Amniotic epithelial cell (primary cell): ENCODE data around the gene PTPN3.

ENCODE experiments used
- DNase-seq: peaks from one replicate; pipeline ENCODE4 v3.0.0-alpha.2; 2010; ENCODE audit warnings: low read depth

The PTPN3 gene

DNA sequence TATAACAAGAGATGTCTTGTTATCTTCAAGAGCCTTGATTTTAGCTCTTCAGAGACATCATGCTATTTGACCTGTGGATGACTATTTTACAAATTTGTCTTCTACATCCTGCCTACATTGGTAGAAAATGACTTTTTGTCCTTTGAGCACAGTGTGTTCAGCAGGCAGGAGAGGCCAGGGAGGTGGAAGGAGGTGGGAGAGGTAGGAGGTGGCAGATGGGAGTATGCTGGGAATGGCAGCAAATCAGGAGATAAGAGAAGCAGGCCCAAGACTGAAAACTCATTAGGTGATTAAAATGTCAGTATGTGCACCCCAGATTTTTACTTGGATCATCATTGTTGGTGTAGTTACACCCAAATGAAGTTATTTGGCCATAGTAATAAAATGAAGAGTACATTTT lies 44.1 kb downstream of the PTPN3 start:
- no peak for DNase-seq

DNA sequence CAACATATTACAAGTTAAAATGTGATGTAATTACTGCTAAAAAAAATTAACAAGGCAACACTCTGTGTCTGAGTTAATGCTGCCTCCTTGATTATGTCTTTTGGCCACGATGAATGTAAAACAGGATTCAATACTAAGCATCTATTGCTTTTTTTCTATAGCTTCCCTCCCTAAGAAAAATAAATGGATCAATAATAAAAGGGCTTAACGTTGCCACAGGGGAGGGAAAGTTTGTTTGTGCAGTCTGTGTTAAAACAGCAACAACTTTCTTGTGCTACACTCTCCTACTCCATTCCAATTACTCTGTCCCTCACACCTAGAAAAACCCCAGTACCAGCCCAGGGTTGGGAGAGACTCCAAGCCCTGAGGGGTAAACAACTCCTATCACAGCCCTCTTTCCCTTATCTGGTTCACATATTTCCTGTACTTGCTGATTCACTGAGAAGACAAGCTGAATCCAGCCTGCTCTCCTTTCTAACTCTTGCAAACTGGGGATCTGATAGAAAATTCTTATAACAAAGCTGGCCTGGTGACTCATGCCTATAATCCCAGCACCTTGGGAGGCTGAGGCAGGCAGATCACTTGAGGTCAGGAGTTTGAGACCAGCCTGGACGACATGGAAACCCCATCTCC lies 44.8 kb downstream of the PTPN3 start:
- peak; percentile 99 for DNase-seq

DNA sequence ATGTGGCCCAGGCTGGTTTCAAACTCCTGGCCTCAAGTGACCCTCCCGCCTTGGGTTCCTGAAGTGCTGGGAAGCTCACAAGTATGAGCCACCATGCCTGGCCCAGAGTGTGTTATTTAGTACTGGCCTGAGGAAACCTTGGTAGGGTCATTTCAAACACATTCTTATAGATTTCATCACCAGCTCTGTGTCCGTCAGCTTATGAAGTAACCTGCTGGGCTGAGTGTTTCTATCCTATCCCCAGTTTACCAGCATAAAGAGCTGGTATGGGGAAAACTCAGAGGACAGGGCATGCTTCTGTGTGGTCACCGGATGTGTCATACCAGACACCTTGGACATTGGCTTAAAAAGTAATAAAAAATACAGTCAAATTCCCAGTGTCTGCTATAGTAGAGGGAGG lies 45.3 kb downstream of the PTPN3 start:
- peak; percentile 97 for DNase-seq

DNA sequence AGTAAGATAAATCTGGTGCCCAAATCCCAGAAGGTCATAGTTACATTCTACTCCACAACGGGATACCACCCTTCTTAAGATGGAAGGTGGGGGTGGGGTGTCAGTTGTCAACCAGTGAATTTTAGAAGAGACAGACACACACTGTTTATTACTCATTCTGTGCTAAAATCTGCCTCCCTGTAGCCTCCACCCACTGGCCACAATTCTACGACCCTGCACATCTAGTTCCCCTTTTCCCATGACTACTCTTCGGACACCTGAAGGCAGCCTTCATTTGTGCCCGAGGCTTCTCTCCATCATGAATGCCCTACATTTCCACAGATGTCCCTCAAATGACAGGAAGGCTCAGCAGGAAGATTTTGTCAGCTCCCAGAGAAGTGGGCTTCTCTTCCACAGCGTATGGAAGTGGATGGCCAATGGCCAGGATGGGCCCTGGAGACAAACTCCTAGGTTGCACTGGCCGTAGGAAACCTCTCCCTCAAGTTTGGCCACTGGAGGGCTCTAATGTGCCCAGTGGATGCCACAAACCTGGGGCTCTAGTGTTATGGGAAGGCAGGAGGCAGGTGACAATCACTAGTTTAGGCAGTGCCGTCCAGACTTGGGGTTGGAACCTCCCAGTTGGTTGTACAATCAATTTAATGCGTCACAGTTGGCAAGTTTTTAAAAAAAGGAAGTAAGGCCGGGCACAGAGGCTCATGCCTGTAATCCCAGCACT lies 46.6 kb downstream of the PTPN3 start:
- no peak for DNase-seq

DNA sequence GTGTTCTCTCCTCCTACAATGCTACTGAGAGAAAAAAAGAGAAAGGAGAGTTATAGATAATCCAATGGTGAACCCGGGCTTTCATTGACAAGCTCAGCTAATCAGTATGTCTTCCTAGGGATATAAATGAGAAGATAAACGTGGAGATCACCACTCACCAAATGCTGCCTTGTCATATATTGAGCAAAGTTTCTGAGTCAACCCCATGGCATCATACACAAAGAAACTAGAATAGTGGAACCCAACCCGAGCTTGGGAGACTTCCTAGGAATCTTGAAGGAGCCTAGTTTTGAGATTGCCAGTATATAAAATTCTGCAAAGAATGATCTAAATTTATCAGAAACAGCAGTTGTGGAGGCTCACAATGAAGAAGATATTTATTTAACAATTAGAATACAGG lies 47.8 kb downstream of the PTPN3 start:
- peak; percentile 37 for DNase-seq

DNA sequence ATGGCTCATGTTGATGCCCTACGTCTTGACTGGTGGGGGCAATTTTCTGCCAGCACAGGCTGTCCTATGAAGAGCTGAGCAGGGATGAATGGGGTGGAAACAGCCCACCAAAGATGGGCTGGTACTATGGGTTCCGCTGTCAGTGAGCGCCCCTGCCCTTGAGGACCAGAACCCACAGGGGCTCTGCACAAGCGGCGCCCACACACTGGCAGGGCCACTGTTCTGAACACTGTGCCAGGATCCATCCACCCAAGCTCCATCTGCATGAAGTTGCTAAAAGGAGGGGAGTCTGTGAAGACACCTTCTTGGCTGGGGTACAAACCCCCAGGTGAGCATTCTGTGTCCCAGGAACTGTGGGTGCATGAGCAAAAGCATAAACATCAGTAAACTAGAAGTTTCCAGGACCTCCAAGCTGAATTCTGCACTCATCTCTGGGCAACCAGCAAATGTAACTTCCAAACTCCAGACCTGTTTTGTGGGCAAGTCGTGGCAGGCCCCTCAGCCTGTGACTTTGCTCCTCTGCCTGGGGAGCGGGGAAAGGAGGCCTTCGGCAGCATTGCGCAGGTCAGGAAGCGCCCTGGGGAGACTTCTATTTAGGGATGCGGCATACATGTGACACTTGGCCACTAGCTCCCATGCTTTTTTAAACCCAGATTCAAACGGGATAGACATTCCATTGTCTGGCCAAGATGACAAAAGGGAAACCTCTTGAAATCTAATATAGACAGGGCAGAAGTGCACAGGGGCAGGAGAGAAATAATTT lies 48.9 kb downstream of the PTPN3 start:
- no peak for DNase-seq

DNA sequence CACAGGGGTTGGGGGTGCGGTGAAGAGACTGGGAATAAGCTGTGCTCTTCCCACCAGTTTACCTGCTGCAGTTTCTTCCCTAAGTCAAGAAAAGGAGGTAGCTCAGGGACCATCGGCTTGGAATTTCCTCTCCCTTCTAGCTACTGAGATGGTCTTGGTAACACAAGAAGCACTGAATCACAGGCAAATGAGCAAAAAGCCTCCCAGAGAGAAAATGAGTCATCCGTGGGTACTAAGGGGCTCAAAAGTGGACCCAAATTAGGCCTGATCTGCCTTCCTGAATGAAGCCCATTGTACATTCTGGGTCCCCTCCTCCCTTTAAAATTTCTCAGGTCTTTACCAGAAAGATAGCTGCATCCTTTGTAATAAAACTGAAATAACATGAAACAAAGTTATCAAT lies 49.9 kb downstream of the PTPN3 start:
- DNase-seq: peak; percentile 30

DNA sequence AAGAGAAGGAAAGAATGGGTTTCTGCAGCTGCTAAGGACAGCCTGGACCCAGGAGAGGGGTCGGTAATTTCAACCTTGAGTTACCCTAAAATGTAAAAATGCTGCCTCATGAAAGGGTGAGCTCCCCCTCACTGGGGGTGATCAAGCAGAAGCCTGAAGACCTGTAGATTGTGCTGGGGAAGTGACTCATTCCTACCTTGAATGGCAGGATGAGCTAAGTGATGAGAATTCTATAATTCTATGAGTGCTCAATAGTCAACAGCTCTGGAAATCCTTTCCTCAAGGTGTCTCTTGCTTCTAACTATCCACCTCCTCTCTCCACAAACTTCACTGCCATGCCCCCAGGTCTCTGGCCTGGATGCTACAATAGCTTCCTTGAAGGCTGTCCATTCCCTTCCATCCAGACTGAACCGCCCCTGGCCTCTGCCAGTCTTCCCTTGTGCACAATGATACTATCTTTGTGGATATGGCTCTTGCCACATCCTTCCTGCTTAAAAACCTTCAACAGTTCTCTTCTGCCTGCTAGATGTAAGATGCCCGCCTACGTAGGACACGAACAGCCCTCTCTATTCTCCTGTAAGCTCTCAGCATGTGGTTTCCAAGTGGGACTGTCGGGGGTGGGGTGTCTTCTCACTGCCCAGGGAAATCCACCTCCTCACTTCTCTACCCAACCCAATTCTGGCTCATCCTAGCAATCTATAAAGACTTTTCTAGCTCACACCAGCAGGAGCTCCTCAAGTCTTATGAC lies 50.6 kb downstream of the PTPN3 start:
- DNase-seq: no peak

DNA sequence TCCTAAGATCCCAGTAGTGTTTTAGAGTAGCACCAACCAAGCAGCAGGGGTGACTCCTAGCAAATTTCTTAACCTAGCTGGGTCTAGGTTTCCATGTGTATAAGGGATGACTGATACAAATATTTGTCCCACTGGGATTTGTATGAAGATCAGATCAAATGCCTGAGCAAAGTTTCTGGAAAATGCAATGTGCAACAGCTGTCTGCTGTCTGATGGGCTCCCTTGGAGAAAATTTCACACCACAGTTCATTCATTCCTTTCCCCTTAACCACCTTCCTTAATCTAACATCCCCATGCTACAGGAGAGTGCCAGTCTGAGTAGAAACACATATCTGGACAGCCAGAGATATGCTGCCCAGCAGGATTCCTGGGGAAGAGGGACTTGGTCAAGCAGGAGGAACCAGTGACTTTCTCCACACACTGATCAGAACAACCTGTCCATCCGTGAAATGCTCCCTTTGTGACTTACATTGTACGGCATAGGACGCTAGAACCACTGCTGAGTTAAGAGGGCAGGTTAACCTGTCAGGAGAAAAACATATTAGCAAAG lies 53.3 kb downstream of the PTPN3 start:
- no peak for DNase-seq

DNA sequence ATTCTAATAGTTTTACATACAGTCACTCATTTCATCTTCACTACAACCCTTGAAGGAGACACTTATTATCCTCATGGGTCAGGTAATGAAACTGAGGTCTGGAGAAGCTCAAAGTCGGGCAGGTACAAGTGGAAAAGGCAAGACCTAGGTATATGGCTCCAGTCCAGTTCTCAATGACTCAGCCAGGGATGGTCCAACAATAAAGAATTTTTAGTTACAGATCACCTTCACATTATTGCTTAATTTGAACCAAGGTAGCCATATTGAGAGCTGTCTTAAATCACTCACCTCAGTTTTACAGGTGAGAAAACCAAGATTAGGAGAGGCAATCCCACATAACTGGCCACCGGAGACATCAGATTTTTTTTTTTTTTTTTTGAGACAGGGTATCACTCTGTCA lies 55.4 kb downstream of the PTPN3 start:
- no peak for DNase-seq

DNA sequence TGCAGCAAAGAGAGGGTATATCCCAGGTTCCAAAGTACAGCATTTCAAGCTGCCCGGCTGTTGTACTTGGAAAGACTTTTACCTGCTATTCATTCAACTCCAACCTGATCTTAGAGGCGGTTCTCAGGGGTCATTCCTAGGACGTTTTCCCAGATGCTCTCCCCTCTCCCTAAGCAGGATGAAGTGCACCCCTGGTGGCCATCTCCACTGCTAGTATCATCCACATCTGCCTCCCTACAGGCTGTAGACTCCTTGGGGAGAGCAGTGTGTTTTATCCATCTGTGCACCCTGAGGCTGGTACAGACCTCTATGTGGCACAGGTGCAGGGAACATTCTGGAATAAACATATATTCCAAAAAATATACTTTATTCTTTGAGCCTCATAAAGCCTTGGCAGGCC lies 56.8 kb downstream of the PTPN3 start:
- no peak for DNase-seq

DNA sequence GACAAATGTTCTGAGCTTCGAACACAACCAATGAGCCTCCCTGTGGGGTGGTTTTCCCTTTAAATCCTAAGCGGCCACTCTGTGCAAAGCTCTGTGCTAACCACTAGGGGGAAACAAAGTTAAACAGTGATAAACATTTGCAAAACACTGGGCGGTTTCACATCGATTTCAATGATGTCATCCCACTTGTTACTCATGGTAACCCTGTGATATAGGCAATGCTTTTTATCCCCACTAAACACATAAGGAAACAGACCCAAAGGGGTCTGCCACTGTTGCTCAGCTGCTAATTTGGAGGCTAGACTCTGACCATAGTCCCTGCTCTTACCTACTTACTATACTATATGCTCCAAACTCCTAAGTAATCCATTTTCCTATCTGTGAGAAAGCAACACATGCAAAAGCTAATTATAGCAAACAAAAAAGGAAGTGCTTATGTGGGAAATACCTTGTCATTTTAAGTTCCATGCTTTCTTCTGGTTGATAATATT lies 57.3 kb downstream of the PTPN3 start:
- DNase-seq: peak; percentile 86

DNA sequence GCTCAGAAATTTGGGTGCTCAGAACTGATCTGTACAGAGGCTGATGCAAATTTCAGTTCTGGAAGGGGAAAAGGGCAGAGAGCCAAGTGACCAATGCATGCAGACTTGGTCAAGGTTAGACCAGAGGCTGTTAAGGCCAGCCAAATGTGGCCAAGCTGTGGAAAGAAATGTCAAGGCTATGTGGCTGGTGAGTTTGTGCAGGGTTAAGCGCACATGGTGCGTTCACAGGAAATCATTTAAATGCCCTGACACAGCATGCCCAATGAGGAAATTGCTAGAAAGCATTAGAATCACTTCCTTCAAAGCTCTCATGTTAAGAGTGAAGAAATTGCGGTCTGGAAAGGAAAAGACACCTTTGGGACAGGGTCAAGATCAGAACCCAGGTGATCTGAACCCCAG lies 58.0 kb downstream of the PTPN3 start:
- no peak for DNase-seq

DNA sequence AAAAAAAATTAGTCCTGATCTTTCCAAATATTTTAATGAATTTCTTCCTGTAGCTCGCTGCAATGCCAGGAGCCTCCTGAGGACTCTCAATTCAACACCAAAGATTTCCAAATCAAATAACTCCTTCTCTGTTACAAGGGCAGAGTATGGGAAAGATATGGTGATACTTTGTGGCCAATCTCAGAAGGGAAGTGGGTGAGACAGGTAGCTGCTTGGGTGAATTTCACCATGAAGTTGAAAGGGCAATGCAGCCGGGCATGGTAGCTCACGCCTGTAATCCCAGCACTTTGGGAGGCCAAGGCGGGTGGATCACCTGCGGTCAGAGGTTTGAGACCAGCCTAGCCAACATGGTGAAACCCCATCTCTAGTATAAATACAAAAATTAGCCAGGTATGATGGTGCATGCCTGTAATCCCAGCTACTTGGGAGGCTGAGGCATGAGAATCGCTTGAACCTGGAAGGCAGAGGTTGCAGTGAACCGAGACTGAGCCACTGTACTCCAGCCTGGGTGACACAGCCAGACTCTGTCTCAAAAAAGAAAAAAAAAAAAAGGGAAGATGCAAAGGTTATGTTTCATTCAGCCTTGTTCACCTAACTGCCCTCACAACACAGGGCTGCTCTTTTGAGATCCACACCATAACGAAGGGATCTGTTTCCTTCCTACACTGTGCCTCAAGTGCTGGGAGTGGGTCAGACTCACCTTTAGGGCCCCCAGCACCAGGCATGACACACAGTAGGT lies 58.6 kb downstream of the PTPN3 start:
- DNase-seq: no peak

DNA sequence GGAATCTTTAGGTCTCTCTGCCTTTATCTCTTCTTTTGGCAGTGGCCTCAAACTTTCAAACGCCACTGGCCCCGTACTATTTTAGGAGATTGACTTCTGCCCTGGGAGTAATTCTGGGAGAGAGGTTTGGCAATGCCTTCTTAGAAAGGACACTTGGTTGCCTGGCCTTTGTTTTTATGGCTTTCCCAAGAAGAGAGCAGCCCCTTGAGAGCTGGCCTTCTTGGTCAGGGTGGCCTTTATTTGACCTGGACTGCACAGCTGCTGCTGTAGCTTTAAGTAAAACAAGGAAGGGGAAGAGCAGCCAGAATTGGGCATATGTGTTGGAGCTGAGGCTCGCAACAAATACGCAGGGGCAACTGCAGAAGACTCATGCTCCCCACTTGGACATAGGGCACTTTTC lies 60.8 kb downstream of the PTPN3 start:
- no peak for DNase-seq

DNA sequence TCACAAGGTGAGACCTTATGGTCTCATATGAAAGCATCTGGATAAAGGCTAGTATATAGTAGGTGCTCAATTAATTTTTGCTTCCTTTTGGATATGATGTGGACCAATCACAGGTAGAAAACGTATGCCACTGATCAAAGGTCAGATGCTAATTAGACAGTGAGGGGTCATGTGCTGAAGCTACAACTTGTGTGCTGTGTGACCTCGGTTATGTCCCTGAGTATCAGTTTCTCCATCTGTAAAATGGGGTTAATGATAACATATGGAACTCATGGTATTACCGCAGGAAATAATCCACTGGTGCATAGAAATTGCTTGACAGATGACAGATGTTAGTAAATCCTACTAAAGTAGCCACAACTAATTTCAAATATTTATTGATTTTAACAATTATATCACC lies 62.0 kb downstream of the PTPN3 start:
- DNase-seq: no peak

DNA sequence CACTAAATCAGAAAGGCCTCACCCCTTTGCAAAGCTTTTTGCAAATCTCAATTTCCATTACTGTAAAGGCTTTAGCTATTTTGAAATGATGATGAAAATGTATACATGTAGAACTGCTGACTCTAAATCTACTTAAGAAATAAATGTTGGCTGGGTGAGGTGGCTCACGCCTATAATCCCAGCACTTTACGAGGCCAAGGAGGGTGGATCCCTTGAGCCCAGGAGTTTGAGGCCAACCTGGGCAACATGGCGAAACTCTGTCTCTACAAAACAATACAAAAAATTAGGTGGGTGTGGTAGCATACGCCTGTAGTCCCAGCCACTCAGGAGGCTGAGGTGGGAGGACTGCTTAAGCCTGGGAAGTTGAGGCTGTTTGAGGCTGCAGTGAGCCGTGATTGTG lies 64.6 kb downstream of the PTPN3 start:
- DNase-seq: no peak

DNA sequence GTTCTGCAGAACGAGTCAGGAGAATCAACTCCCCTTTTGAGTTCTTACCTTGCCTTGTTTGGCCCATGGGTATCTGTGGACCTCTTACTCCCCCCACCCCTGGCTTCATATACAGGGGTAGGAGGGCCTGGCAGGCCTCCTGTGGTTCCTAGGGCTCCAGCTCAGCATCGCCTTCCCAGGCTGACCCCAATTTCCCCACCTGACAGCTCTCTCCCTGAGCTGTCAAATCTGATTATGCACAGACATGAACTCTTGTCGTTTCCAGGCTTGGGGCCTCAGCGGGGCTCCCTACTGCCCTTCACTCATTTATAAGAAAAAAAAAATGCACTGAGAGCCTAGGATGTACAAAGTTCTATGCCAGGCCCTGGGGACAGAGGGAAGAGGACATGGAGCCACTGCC lies 67.9 kb downstream of the PTPN3 start:
- DNase-seq: no peak

DNA sequence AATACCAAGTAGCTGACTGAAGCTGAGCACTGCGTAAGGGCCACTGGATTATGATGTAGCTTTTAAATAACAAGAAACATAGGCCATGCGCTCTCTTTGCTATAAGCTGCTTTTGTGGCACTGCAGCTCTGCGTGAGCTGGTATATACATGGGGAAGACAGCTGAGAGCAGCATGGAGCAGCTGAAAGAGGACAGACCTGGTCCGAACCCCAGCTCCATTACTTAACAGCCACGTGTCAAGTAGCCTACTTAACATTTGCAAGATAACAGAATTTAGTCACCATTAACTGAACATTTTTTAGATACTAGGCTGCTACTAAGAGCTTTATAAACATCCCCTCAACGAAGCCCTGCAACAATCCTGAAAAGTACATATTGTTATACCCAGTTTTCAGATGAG lies 69.3 kb downstream of the PTPN3 start:
- DNase-seq: peak; percentile 25

DNA sequence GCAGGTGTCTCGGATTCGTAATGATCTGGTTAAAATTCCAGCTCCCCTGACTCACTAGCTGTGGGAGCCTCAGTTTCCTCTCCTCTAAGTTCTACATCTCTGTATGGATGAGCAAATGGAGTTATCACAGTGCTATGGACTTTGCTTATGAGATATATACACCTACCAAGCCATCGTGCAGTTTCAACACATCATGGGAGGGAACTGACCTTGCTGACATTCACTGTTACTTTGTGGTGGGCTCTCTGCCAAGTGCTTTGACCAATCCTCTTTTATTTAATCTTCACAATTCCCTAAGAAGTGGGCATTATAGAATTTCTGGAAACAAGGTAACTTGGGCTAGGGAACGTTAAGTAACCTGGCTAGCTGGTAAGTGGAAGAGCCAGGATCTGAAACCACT lies 70.2 kb downstream of the PTPN3 start:
- no peak for DNase-seq

DNA sequence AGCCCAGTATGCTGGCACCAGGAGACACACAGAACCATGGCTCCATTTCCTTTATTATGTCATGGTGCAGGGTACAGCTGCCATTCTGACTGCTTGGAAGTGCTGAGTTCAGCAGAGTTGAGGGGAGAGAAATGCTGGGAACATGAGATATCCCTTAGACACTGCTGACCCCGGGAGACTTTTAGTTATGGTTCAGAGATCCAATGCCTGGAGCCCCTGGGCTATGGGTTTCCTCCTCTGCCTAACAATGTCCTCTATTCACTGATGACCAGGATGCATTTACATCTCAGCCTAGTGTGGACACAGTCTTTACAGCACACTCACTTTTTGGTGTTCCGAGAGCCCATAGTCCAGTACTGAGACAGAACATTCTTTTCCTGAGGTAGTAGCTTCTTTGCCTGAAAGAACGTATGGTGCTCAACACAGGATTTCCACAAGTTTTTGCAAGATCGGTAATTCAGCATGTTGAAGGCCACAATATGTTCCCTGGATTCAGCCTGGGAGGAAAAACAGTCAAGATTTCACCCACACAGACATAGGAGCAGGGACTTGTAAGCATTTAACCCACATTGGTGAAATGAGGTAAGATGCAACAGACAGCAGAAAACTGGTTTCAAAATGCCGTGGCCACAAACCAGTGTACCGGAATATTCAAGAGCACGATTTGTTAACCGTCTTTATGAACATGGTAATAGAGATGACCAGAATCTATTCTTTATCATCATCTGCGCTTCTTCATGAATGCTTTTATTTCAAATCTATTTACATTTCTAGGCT lies 71.3 kb downstream of the PTPN3 start:
- DNase-seq: no peak
